A549 (cell line): ENCODE measurements around the gene PAM16. TPM values are rescaled to one million over a fixed set of nuclear protein-coding genes. Genes with fewer than 3 reads are reported as not detected.

Source experiments
- ATAC-seq, 2 experiments: fragments of 200-7000 bp in 1 of 2; fragments of >200 bp in 1 of 2; cut with Nextera tagmentation in 1 of 2; cut with Tn5 transposase in 1 of 2; 3 replicates each; pipeline versions ENCODE4 v1.8.0 to v1.9.1; 2018 to 2020; ENCODE audit warnings: mild to moderate bottlenecking in 1 of 2, moderate library complexity in 1 of 2
- CTCF ChIA-PET: fragments of 300-600 bp; sonication (Branson Sonifier 250); formaldehyde crosslinking; extraction: SDS; loops from one replicate; lab custom pipeline; 2021; ENCODE audit warnings: antibody characterized with exemption, inconsistent platforms; lab: Yijun Ruan, JAX
- POLR2A ChIA-PET: fragments of 350-600 bp; formaldehyde crosslinking; extraction: SDS; loops from one replicate; lab custom pipeline; 2021; ENCODE audit warnings: antibody characterized with exemption, inconsistent platforms; lab: Yijun Ruan, JAX
- DNase-seq, 2 experiments: peaks; one replicate each; pipeline versions ENCODE4 v3.0.0 to v3.0.0-alpha.2; 2011 to 2016; ENCODE audit warnings: low read depth in 1 of 2, low spot score in 1 of 2
- FAIRE-seq: peaks from 2 replicates; lab custom pipeline; 2011; peaks lifted over from hg19 to GRCh38; lab: Jason Lieb, UNC
- H3K27ac ChIP-seq, 2 experiments: fragments of >200 bp; sonication (Bioruptor Twin); formaldehyde crosslinking; 3 replicates each; pipeline ENCODE4 v1.5.1; 2016 to 2017
- H3K4me1 ChIP-seq: fragments of >200 bp; sonication (Bioruptor Twin); formaldehyde crosslinking; 3 replicates; pipeline ENCODE4 v1.6.1; 2016
- H3K4me2 ChIP-seq: fragments of >200 bp; sonication (Bioruptor Twin); formaldehyde crosslinking; 3 replicates; pipeline ENCODE4 v1.6.1; 2016
- H3K4me3 ChIP-seq: fragments of >200 bp; sonication (Bioruptor Twin); formaldehyde crosslinking; 3 replicates; pipeline ENCODE4 v1.5.1; 2016
- H3K9me3 ChIP-seq: fragments of >200 bp; sonication (Bioruptor Twin); formaldehyde crosslinking; 3 replicates; pipeline ENCODE4 v1.6.1; 2016
- ATOH8 ChIP-seq: fragments of 250-450 bp; sonication (Bioruptor Pico); IDR thresholded peaks from 2 replicates; pipeline ENCODE4 v1.5.0; 2020; ENCODE audit warnings: low read depth, mild to moderate bottlenecking, moderate library complexity
- BCL3 ChIP-seq: fragments of >200 bp; sonication (Bioruptor Twin); formaldehyde crosslinking; IDR thresholded peaks from 3 replicates; pipeline ENCODE4 v1.6.1; 2016
- CBX8 ChIP-seq: fragments of 200-600 bp; sonication (generic); IDR thresholded peaks from 2 replicates; pipeline ENCODE4 v1.6.1; 2016
- CHD2 ChIP-seq: fragments of 150-350 bp; IDR thresholded peaks from 2 replicates; pipeline ENCODE4 v1.6.1; 2014; ENCODE audit warnings: low read length; ENCODE audit not compliant: partially characterized antibody
- CTCF ChIP-seq: fragments of >200 bp; sonication (Bioruptor Twin); formaldehyde crosslinking; IDR thresholded peaks from 3 replicates; pipeline ENCODE4 v1.5.1; 2016
- E2F6 ChIP-seq: IDR thresholded peaks from 2 replicates; pipeline ENCODE4 v1.6.1; 2012; ENCODE audit warnings: low read depth, borderline replicate concordance
- ELK1 ChIP-seq: fragments of 150-350 bp; IDR thresholded peaks from 2 replicates; pipeline ENCODE4 v1.6.1; 2014; ENCODE audit warnings: low read depth, mild to moderate bottlenecking, low read length
- HDAC2 ChIP-seq: fragments of 200-600 bp; sonication (generic); IDR thresholded peaks from 2 replicates; pipeline ENCODE4 v1.6.1; 2016
- HOXB13 ChIP-seq: fragments of 250-450 bp; sonication (Bioruptor Pico); IDR thresholded peaks from 2 replicates; pipeline ENCODE4 v1.5.0; 2020; ENCODE audit warnings: low read depth, mild to moderate bottlenecking, moderate library complexity
- JUN ChIP-seq, 2 experiments: fragments of >200 bp; sonication (Bioruptor Twin); formaldehyde crosslinking; IDR thresholded peaks; 2 replicates in 1 of 2; 3 replicates in 1 of 2; pipeline ENCODE4 v1.6.1; 2016 to 2017
- KDM5A ChIP-seq: fragments of 200-600 bp; sonication (generic); IDR thresholded peaks from 2 replicates; pipeline ENCODE4 v1.6.1; 2016; ENCODE audit warnings: antibody characterized with exemption, mild to moderate bottlenecking
- MAFK ChIP-seq: fragments of 450-650 bp; IDR thresholded peaks from 2 replicates; pipeline ENCODE4 v1.6.1; 2014; ENCODE audit not compliant: partially characterized antibody
- MAX ChIP-seq: IDR thresholded peaks from 2 replicates; pipeline ENCODE4 v1.6.1; 2012
- NR3C1 ChIP-seq: fragments of >200 bp; sonication (Bioruptor Twin); formaldehyde crosslinking; IDR thresholded peaks from 3 replicates; pipeline ENCODE4 v1.6.1; 2017
- PHF8 ChIP-seq: fragments of 200-600 bp; sonication (generic); IDR thresholded peaks from 2 replicates; pipeline ENCODE4 v1.6.1; 2016; ENCODE audit warnings: low read depth, mild to moderate bottlenecking, antibody characterized with exemption, moderate library complexity, borderline replicate concordance
- POLR2A ChIP-seq: IDR thresholded peaks from 2 replicates; pipeline ENCODE4 v1.6.1; 2012; ENCODE audit warnings: mild to moderate bottlenecking, low read length
- POLR2AphosphoS2 ChIP-seq: conservative IDR thresholded peaks from 2 replicates; pipeline ENCODE4 v1.6.1; 2012; ENCODE audit warnings: low read length, improper control_type of control experiment, inconsistent platforms
- RARB ChIP-seq: fragments of 250-450 bp; sonication (Bioruptor Pico); IDR thresholded peaks from 2 replicates; pipeline ENCODE4 v1.8.0; 2021; ENCODE audit warnings: mild to moderate bottlenecking, moderate library complexity
- RNF2 ChIP-seq: fragments of 200-600 bp; sonication (generic); IDR thresholded peaks from 2 replicates; pipeline ENCODE4 v1.6.1; 2016; ENCODE audit warnings: low read depth, mild to moderate bottlenecking, antibody characterized with exemption, moderate library complexity, borderline replicate concordance
- TFCP2L1 ChIP-seq: fragments of 250-450 bp; sonication (Bioruptor Pico); IDR thresholded peaks from 2 replicates; pipeline ENCODE4 v1.5.0; 2021; ENCODE audit warnings: mild to moderate bottlenecking
- USF2 ChIP-seq: fragments of 450-650 bp; IDR thresholded peaks from 2 replicates; pipeline ENCODE4 v1.6.1; 2014; ENCODE audit warnings: antibody characterized with exemption
- ZC3H11A ChIP-seq: fragments of 450-650 bp; IDR thresholded peaks from 2 replicates; pipeline ENCODE4 v1.6.1; 2014; ENCODE audit warnings: antibody characterized with exemption, mild to moderate bottlenecking
- WGBS: methylation state at CpG from one replicate; pipeline ENCODE4 v1.1.6; 2017; ENCODE audit errors: missing lambda C conversion rate; 5-methylcytosine and 5-hydroxymethylcytosine counted together
- polyA minus RNA-seq: library from RNA; depleted of rRNA, polyadenylated mRNA; stranded (reverse); fragments of >200 nt; gene quantifications from 2 replicates; pipeline ENCODE4 v1.2.3, GENCODE V29; 2011; rRNA and poly(A)+ RNA removed
- polyA plus RNA-seq, 4 experiments: library from polyadenylated mRNA; depleted of rRNA in 3 of 4; stranded (reverse); fragments of >200 nt; fragmentation: RNase III in 1 of 4; extraction: RNeasy Plus Mini Kit Qiagen cat#74134 plus additional on column Dnase treatment in 1 of 4; gene quantifications; 2 replicates in 3 of 4; 3 replicates in 1 of 4; pipeline ENCODE4 v1.2.3, GENCODE V29; 2011 to 2017

The PAM16 gene
- 42.5 and 55.1 TPM in 2 replicates for polyA plus RNA-seq (2011; rRNA removed)
- 169 and 194 TPM in 2 replicates for polyA plus RNA-seq (2012; cell fraction: cytosol; rRNA removed)
- polyA plus RNA-seq (2012; cell fraction: nucleus; rRNA removed), result 144 and 160 TPM in 2 replicates
- polyA plus RNA-seq (2017; fragmentation: RNase III; extraction: RNeasy Plus Mini Kit Qiagen cat#74134 plus additional on column Dnase treatment), result 58.7 to 64.3 TPM (median 59.1 TPM) in 3 replicates
- polyA minus RNA-seq, result 9.2 and 9.3 TPM in 2 replicates

- FAIRE-seq (no peak), ATAC-seq (peak; percentile 85 to 94), DNase-seq (peak; percentile 85 to 95)
- POLR2A ChIA-PET, result interaction anchor here (0.8 to 1.5 kb wide), 6 partner anchors 12 to 79 kb away, joined by 3 to 5 read pairs (median 3); partner anchors contain the start of genes CORO7 and TFAP4
- peak within 1 kb of the TSS; percentile 90 for H3K4me3 ChIP-seq
- H3K4me1 ChIP-seq, result peaks cover 21% of the 10 kb centered on the region
- peak within 1 kb of the TSS; percentile 75 for H3K4me2 ChIP-seq
- CTCF ChIA-PET, result interaction anchor here (0.6 to 12.6 kb wide), 14 partner anchors 9 to 186 kb away, joined by 3 to 231 read pairs (median 4); no protein-coding TSS in a partner anchor
- no peaks in the 10 kb centered on the region for H3K9me3 ChIP-seq
- WGBS, result 1% methylated on average over 22 of the region's 81 CpGs
- H3K27ac ChIP-seq, result peak within 1 kb of the TSS; percentile 94 to 99
- TF ChIP-seq POLR2A (peak; percentile 55), ZC3H11A (no peak), CBX8 (no peak), JUN (IDR thresholded peaks at IDR 0.05) (peak in 1 of 2 experiments; percentile 79; a peak in 3 of 5 replicates), ELK1 (no peak), PHF8 (peak; percentile 39; the same call in 1 of the 2 replicates), E2F6 (peak; percentile 33; the same call in 1 of the 2 replicates), MAX (peak; percentile 77), BCL3 (0 out of 3 replicates have a peak, but pooled peaks have one; percentile 48), CTCF (peak; percentile 28; the same call in 2 of the 3 replicates)
- TF ChIP-seq, all 56 proteins: peak for 7
Measured at GRCh38 chr16:4350787-4351659, at the start of gene PAM16. Gene PAM16, minus strand, starts transcription at chr16:4351321. Its CDS starts 87 bp downstream, at chr16:4351234.

GRCh38 chr16:4399001-4399730, 48.0 kb upstream of the PAM16 start:
- FAIRE-seq, result no peak
- H3K4me3 ChIP-seq, result no peak overlapping the region
- no peak overlapping the region for H3K27ac ChIP-seq
- no peak for ATAC-seq
- H3K4me2 ChIP-seq, result no peak overlapping the region
- H3K4me1 ChIP-seq, result peaks cover 4% of the 10 kb centered on the region; the same call in 1 of the 3 replicates
- ChIA-PET CTCF (interaction anchor here (0.9 to 32.6 kb wide), 10 partner anchors 14 to 199 kb away, joined by 3 to 833 read pairs (median 4); partner anchors contain the start of genes CORO7, GLIS2 and VASN), POLR2A (interaction anchor here (0.6 kb wide), 1 partner anchor 121 kb away, joined by 3 read pairs; no protein-coding TSS in a partner anchor)
- WGBS, result 91% methylated on average over 9 of the region's 9 CpGs
- DNase-seq, result no peak
- H3K9me3 ChIP-seq, result no peaks in the 10 kb centered on the region
- TF ChIP-seq ATOH8 (CRISPR knock-in tag) (no peak), RNF2 (no peak), NR3C1 (no peak), KDM5A (no peak), USF2 (no peak), RARB (CRISPR knock-in tag) (no peak), HDAC2 (no peak), POLR2AphosphoS2 (no peak), HOXB13 (CRISPR knock-in tag) (no peak), CHD2 (no peak), MAFK (no peak), TFCP2L1 (CRISPR knock-in tag) (no peak), ZC3H11A (no peak), ELK1 (no peak)
